Fibroblast of upper back skin (primary cell): ENCODE measurements around the gene IL12A.

Source experiments
- DNase-seq: peaks from one replicate; pipeline ENCODE4 v3.0.0-alpha.2; 2013

IL12A gene

GRCh38 chr3:159988617-159989271, at the start of gene IL12A:
IL12A (plus strand) TSS chr3:159988835.
- peak; percentile 65 for DNase-seq

- DNase-seq = no peak
Measured at GRCh38 chr3:159941038-159942000, 47.3 kb upstream of the IL12A start.

- DNase-seq = no peak
Measured at GRCh38 chr3:159944781-159945180, 43.9 kb upstream of the IL12A start.

DNA sequence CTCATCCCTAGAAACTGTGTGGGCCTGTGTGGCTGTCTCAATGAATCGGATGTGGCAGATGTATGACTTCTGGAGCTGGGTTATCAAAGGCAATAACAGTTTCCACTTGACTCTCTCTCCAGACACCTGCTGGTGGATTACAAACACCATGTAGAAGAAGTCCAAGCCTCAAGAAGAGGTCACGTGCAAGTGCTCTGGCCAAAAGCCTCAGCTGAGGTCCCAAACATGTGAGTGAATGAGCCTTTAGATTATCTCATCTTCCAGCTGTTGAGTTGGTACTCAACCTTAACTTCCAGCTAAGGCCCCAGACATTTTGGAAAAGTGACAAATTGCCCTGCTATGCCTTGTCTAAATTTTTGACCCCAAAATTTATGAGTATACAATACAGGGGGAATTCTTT, 42.7 kb upstream of the IL12A start:
- no peak for DNase-seq

- DNase-seq = peak; percentile 92
Measured at GRCh38 chr3:159947220-159947619, 41.4 kb upstream of the IL12A start.

- DNase-seq = peak; percentile 84
Measured at GRCh38 chr3:159948429-159949144, 40.0 kb upstream of the IL12A start.

GRCh38 chr3:159950156-159950898, 38.3 kb upstream of the IL12A start:
- DNase-seq = no peak

- DNase-seq = no peak
Measured at GRCh38 chr3:159951540-159951939, 37.1 kb upstream of the IL12A start.

GRCh38 chr3:159953325-159954085, 35.1 kb upstream of the IL12A start:
- no peak for DNase-seq

- no peak for DNase-seq
Measured at GRCh38 chr3:159960188-159961148, 28.2 kb upstream of the IL12A start.

GRCh38 chr3:159964166-159964973, 24.3 kb upstream of the IL12A start:
- DNase-seq = peak; percentile 83

DNA sequence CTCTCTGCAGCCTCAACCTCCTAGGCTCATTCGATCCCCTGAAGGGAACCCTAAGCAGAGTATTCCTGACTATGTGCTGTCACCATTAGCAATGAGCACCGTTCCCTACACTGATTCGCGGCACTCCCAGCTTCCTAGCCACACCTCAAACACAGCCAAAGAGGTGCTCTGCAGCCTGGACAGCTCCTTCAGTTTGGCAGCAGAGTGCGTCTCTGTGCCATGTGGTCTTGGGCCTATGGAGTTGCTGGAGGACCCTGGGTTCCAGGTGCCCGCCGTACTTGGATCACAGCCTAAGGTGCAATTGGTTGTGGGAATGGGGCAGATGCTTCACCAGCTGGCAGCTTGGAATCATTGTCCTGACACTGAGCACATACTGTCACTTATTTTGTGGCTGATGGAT, 17.3 kb upstream of the IL12A start:
- no peak for DNase-seq

DNA sequence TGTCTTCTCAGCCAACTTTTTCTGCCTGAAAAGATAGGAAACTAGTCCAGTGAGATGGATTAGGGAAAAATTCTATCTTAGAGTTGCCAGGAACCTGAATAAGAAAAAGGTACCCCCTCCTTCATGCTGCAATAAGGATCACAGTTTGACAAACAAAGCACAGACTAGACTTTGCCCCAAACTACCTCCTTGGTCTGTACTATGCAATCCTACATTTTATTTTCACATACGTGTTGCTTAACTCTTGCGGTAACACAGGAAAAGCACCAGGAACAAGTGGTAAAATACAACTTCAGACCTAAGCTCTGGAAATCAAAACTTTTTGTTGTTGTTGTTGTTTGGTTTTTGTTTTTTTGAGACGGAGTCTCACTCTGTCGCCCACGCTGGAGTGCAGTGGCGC, 11.3 kb upstream of the IL12A start:
- no peak for DNase-seq

- DNase-seq = no peak
Measured at GRCh38 chr3:159978353-159978752, 10.3 kb upstream of the IL12A start.

GRCh38 chr3:159978918-159979703, 9.5 kb upstream of the IL12A start:
- DNase-seq = no peak

DNA sequence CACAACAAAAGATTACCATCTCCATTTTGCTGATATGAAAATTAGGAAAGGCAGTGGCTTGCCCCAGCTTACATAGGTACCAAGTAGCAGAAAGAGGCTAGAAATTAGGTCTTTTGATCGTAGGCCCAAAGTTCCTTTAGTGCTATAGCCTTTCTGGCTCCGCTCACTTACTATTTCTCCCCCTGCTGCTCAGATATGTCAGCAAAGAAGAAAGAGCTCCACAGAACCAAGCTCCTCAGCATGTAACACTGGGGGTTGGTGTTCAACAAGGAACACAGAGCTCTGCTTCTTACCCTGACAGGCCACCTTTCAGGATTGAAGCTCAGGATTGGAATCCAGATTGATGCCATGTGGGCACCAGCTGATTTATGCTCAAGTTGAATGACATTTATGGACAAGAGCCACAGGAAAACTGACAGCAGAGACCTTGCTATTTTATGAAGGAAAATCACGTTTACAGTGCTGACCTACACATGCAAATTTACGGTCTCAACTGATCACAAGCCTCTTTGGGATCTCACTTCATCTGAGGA, 6.1 kb upstream of the IL12A start:
- no peak for DNase-seq

- peak; percentile 27 for DNase-seq
Measured at GRCh38 chr3:159987291-159987711, 1.3 kb upstream of the IL12A start.

GRCh38 chr3:159989973-159990846, 1.6 kb downstream of the IL12A start:
- DNase-seq = no peak
